ENCODE results near the gene FBP2. TPM values are rescaled to one million over a fixed set of nuclear protein-coding genes. Genes with fewer than 3 reads are reported as not detected.
A peak's percentile ranks its signal among the peaks of the same experiment; 100 is the strongest.

The FBP2 gene
- total and polyA plus RNA-seq, 8 donors, result 1.0 to 2.6 (median 1.7) TPM; not detected in 2

DNA sequence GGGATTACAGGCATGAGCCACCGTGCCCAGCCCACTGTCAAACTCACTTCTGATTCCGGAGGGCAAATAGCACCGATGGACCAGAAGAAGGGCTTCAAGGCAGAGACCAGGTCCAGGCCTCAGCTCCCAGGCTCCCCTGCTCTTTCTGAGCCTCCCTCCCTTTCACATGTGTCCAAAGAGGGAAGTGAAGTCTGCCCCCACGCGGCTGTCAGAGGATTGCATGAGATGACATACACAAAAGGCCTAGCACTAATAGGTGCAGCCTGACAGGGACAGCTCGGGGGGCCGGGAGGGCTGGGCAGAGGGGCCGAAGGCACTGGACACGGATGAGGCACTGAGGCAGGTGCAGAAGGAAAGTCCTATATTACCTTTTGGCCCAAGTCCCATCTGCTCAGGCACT is 29.6 kb upstream of the FBP2 start:
- no peaks in the 10 kb centered on the region for H3K9me3 ChIP-seq
- no peaks in the 10 kb centered on the region for H3K27me3 ChIP-seq
- no peak overlapping the region for H3K27ac ChIP-seq
- H3K4me3 ChIP-seq, result no peak overlapping the region
- TF ChIP-seq, protein P1, sequence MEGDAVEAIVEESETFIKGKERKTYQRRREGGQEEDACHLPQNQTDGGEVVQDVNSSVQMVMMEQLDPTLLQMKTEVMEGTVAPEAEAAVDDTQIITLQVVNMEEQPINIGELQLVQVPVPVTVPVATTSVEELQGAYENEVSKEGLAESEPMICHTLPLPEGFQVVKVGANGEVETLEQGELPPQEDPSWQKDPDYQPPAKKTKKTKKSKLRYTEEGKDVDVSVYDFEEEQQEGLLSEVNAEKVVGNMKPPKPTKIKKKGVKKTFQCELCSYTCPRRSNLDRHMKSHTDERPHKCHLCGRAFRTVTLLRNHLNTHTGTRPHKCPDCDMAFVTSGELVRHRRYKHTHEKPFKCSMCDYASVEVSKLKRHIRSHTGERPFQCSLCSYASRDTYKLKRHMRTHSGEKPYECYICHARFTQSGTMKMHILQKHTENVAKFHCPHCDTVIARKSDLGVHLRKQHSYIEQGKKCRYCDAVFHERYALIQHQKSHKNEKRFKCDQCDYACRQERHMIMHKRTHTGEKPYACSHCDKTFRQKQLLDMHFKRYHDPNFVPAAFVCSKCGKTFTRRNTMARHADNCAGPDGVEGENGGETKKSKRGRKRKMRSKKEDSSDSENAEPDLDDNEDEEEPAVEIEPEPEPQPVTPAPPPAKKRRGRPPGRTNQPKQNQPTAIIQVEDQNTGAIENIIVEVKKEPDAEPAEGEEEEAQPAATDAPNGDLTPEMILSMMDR (IDR thresholded peaks at IDR 0.05), result peak in 1 of 2 donors; percentile 17
- intact Hi-C loops (cut with DNase I), result no loop called here
- no peaks in the 10 kb centered on the region for H3K4me1 ChIP-seq
- ATAC-seq, result peak; percentile 43
- peaks cover 0 to 5% of the 10 kb centered on the region in 2 donors for H3K36me3 ChIP-seq
- DNase-seq, result no peak

DNA sequence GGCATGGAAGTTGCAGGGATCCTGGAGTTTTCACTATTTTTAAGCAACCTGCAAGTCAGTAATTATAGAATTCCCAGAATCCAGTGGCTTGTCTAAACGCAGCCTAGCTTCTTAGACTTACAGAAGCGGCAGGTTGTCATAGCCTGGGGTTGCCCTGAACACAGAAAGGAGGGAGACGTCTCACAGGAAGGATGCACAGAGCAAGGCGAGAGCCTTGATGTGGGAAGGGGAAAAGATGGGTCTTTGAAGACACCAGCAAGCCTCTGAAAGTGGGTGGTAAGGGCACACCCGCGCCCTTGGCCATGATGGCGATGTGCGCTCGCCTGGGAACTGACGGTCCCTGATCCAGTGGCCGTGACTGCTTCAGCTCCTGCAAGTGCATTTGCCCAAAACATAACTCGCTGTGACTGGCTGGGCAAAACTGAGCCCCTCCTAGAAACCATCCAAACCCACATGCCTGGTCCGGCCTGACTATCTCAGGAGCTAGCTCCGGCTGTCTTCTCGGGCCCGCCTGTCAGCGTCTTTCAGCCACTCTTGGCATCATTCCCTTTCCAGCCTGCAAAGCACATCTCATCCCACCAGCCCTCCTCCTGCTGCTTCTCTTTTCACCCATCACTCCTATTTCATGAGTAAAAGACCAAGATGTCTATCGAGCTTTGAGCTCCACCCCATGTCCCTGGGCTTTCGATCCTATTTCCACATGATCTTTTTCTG is 28.6 kb upstream of the FBP2 start:
- H3K4me3 ChIP-seq, result no peak overlapping the region
- intact Hi-C loops (cut with DNase I), result no loop called here
- TF ChIP-seq, protein P1 (IDR thresholded peaks at IDR 0.05), result no peak
- DNase-seq (peak in 1 of 4 donors; percentile 48), ATAC-seq (no peak)
- H3K36me3 ChIP-seq, result peaks cover 0 to 15% of the 10 kb centered on the region in 2 donors
- no peaks in the 10 kb centered on the region for H3K9me3 ChIP-seq
- H3K27ac ChIP-seq, result no peak overlapping the region
- no peaks in the 10 kb centered on the region for H3K27me3 ChIP-seq
- no peaks in the 10 kb centered on the region for H3K4me1 ChIP-seq

DNA sequence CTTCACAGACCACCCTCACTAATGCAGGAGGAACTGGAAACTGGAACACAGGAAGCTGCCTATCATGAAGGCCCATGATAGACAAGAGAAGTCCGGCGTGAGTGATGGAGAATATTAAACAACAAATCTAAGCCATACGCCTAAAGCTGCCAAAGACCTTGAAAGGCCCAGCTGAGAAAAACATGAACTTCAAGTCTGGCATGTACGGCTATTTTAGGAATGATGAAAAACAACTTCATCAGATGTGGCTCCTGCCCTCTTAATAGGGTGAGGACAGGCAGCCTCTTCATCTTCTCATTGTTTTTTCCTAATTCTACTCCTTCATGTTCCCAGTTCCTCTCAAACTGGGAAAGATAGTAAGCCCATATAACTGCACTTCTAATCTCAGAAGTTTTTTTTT is 25.4 kb upstream of the FBP2 start:
- DNase-seq, result no peak
- H3K27ac ChIP-seq, result no peak overlapping the region

DNA sequence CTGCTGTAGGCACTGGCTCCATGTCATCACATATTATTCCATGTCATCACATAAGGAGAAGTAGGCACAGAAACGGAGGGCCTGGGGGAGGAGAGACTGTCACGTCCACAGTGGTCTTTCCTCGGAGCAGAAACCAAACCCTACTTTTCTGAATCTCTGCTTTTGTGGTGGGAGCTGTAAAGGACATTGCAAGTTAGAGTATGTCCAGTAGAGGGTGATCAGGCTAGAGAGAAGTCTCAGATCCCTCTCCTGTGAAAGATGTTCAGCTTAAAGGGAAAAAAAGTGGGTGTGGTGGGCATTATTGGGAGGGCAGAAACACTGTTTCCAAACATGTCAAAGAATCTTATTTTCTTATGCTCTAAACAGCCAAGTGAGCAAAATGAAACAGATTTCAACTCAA is 19.4 kb upstream of the FBP2 start:
- TF ChIP-seq, protein P1 (IDR thresholded peaks at IDR 0.05), result no peak
- no peak for DNase-seq
- H3K4me1 ChIP-seq, result no peaks in the 10 kb centered on the region
- no peaks in the 10 kb centered on the region for H3K27me3 ChIP-seq
- intact Hi-C loops (cut with DNase I), result no loop called here
- ATAC-seq, result no peak
- H3K4me3 ChIP-seq, result no peak overlapping the region
- H3K36me3 ChIP-seq, result peaks cover 0 to 44% of the 10 kb centered on the region in 2 donors
- H3K27ac ChIP-seq, result no peak overlapping the region
- H3K9me3 ChIP-seq, result no peaks in the 10 kb centered on the region

More for the DNA sequence above, 25.4 kb upstream of the FBP2 start:
- TF ChIP-seq, protein P1 (IDR thresholded peaks at IDR 0.05), result no peak
- no peak overlapping the region for H3K4me3 ChIP-seq
- ATAC-seq, result no peak
- no peaks in the 10 kb centered on the region for H3K9me3 ChIP-seq
- H3K4me1 ChIP-seq, result no peaks in the 10 kb centered on the region
- no peaks in the 10 kb centered on the region for H3K27me3 ChIP-seq
- peaks cover 0 to 38% of the 10 kb centered on the region in 2 donors for H3K36me3 ChIP-seq
- intact Hi-C loops (cut with DNase I), result no loop called here

DNA sequence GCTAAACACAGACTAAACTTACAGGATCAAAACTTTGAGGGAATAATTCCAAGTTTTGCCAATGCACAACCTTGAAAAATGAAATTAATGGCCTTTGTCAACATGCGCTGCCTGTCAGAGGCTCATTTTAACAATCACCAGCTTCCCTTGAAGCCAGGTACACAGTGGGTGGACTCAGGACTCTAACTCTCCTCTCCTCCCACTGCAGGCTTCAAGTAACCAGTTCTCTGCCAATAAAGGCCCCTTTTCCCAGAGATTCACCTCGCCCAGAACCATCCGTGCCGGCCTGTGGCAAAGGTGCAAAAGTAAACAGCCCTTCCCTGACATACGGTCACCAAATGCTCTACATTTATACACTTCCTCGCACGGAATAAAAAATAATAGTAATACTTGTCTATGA is 18.4 kb upstream of the FBP2 start:
- no peaks in the 10 kb centered on the region for H3K27me3 ChIP-seq
- peaks cover 0 to 38% of the 10 kb centered on the region in 2 donors for H3K36me3 ChIP-seq
- H3K27ac ChIP-seq, result no peak overlapping the region
- no peak overlapping the region for H3K4me3 ChIP-seq
- intact Hi-C loops (cut with DNase I), result no loop called here
- no peaks in the 10 kb centered on the region for H3K4me1 ChIP-seq
- DNase-seq (no peak), ATAC-seq (no peak)
- TF ChIP-seq, protein P1 (IDR thresholded peaks at IDR 0.05), result no peak
- H3K9me3 ChIP-seq, result no peaks in the 10 kb centered on the region

Measured in left lung (tissue), 10 donors.